Keratinocyte (primary cell): ENCODE data around the gene TRAF1. TPM values are rescaled to one million over a fixed set of nuclear protein-coding genes. Genes with fewer than 3 reads are reported as not detected.

Experiments used
- DNase-seq: peaks from one replicate; pipeline ENCODE4 v3.0.0-alpha.2; 2011; ENCODE audit warnings: low read depth, missing footprints, low spot score
- FAIRE-seq: peaks from 2 replicates; lab custom pipeline; 2011; peaks lifted over from hg19 to GRCh38; lab: Jason Lieb, UNC
- H2AFZ ChIP-seq: 2 replicates; pipeline ENCODE4 v1.6.0; 2012; ENCODE audit warnings: low read length, control low read depth, inconsistent platforms; ENCODE audit not compliant: control insufficient read depth
- H3K27ac ChIP-seq: 2 replicates; pipeline ENCODE4 v1.5.1; 2011; ENCODE audit warnings: low read length; ENCODE audit not compliant: control insufficient read depth, insufficient read depth
- H3K27me3 ChIP-seq: 3 replicates; pipeline ENCODE4 v1.6.0; 2011; ENCODE audit warnings: low read length; ENCODE audit not compliant: control insufficient read depth, insufficient read depth; ENCODE audit errors: extremely low read depth
- H3K36me3 ChIP-seq, 2 experiments: 2 replicates in 1 of 2; 3 replicates in 1 of 2; pipeline ENCODE4 v1.5.1; 2011; ENCODE audit warnings: low read length in 2 of 2, mild to moderate bottlenecking in 1 of 2; ENCODE audit not compliant: control insufficient read depth in 2 of 2, insufficient read depth in 2 of 2; ENCODE audit errors: extremely low read depth in 1 of 2
- H3K4me1 ChIP-seq: 3 replicates; pipeline ENCODE4 v1.5.1; 2011; ENCODE audit warnings: low read length; ENCODE audit not compliant: control insufficient read depth, insufficient read depth; ENCODE audit errors: extremely low read depth
- H3K4me2 ChIP-seq: 3 replicates; pipeline ENCODE4 v1.6.0; 2011; ENCODE audit warnings: low read depth, low read length; ENCODE audit not compliant: control insufficient read depth, insufficient read depth; ENCODE audit errors: extremely low read depth
- H3K4me3 ChIP-seq, 3 experiments: fragments of 200-600 bp in 1 of 3; sonication (generic) in 1 of 3; 2 replicates in 2 of 3; 3 replicates in 1 of 3; pipeline ENCODE4 v1.5.1; 2011 to 2016; ENCODE audit warnings: low read length in 3 of 3, mild to moderate bottlenecking in 3 of 3, control low read depth in 2 of 3, inconsistent platforms in 1 of 3, low read depth in 1 of 3, mixed read lengths in 1 of 3, mixed run types in 1 of 3, moderate library complexity in 1 of 3; ENCODE audit not compliant: control insufficient read depth in 2 of 3, insufficient read depth in 2 of 3; ENCODE audit errors: extremely low read depth in 1 of 3
- H3K79me2 ChIP-seq: 2 replicates; pipeline ENCODE4 v1.6.0; 2012; ENCODE audit warnings: low read length; ENCODE audit not compliant: control insufficient read depth, insufficient read depth
- H3K9ac ChIP-seq: 3 replicates; pipeline ENCODE4 v1.6.0; 2011; ENCODE audit warnings: low read length; ENCODE audit not compliant: control insufficient read depth, insufficient read depth; ENCODE audit errors: extremely low read depth
- H3K9me1 ChIP-seq: 3 replicates; pipeline ENCODE4 v1.6.0; 2011; ENCODE audit warnings: low read length; ENCODE audit not compliant: control insufficient read depth, insufficient read depth; ENCODE audit errors: extremely low read depth
- H3K9me3 ChIP-seq: 2 replicates; pipeline ENCODE4 v1.5.1; 2012; ENCODE audit warnings: low read depth, low read length; ENCODE audit not compliant: control insufficient read depth
- H4K20me1 ChIP-seq: 3 replicates; pipeline ENCODE4 v1.6.0; 2011; ENCODE audit warnings: low read length; ENCODE audit not compliant: control insufficient read depth, insufficient read depth; ENCODE audit errors: extremely low read depth
- EZH2 ChIP-seq: IDR thresholded peaks from one replicate; pipeline ENCODE4 v1.6.1; 2012; ENCODE audit warnings: inconsistent platforms, mild to moderate bottlenecking, low read length, moderate library complexity
- dilution Hi-C: fragments of 300-500 bp; cut with MboI; formaldehyde crosslinking; loops from one replicate; pipeline ENCODE4 v1.7.0; 2020; ENCODE audit warnings: low sequenced_read_pairs; ENCODE audit not compliant: extremely low pct_ligation_motif_present
- polyA plus RNA-seq, 5 experiments: library from polyadenylated mRNA; depleted of rRNA in 3 of 5; stranded (reverse) in 3 of 5; stranded (forward) in 1 of 5; unstranded in 1 of 5; fragments of >200 nt; gene quantifications; 1 replicate in 1 of 5; 2 replicates in 3 of 5; 3 replicates in 1 of 5; pipeline versions ENCODE4 v1.2.1 to v1.2.3, GENCODE V29; 2011 to 2012; ENCODE audit warnings: missing spikeins in 2 of 5, low read depth in 1 of 5, low replicate concordance in 1 of 5
- TF ChIP-seq, protein P1 (sequence below), 3 experiments: IDR thresholded peaks in 1 of 3; conservative IDR thresholded peaks in 1 of 3; optimal IDR thresholded peaks in 1 of 3; 2 replicates in 2 of 3; 3 replicates in 1 of 3; pipeline versions ENCODE3 to v1.5.1; 2011; ENCODE audit warnings: low read length in 3 of 3, mild to moderate bottlenecking in 3 of 3, moderate library complexity in 2 of 3, control low read depth in 1 of 3, inconsistent platforms in 1 of 3; ENCODE audit not compliant: insufficient read depth in 2 of 3; ENCODE audit errors: extremely low read depth in 1 of 3

The TRAF1 gene
- polyA plus RNA-seq, 1 donor (not counting 4 experiments of a cell fraction or from before 2014, with no cell fraction given): 1.2 TPM

DNA sequence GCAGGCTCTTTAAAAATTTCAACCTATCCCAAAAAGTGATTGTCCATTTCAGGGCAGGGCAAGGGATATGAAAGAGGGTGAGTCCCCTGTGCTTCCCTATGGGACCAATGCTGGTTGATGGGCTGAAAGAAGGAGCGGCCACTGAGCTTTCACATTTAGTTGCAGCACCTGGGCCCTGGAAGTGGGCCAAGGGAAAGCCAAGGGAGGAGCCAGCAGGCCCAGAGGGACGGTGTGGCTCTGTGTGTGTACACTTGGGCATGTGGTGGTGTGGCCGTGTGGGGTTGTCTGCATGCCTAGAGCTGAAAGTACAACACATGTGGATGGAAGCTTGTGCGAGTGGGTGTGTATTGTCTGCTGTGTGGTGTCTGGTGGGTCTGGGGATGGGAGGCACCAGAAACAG is 69.9 kb downstream of the TRAF1 start:
- DNase-seq (no peak), FAIRE-seq (no peak)
- H3K9me3 ChIP-seq: no peaks in the 10 kb centered on the region
- H3K4me3 ChIP-seq: no peak overlapping the region
- H4K20me1 ChIP-seq: no peaks in the 10 kb centered on the region
- H2AFZ ChIP-seq: no peak overlapping the region
- no peak overlapping the region for H3K4me2 ChIP-seq
- dilution Hi-C loops: no loop called here
- no peaks in the 10 kb centered on the region for H3K4me1 ChIP-seq
- H3K9me1 ChIP-seq: no peaks in the 10 kb centered on the region
- no peaks in the 10 kb centered on the region for H3K27me3 ChIP-seq
- H3K27ac ChIP-seq: no peak overlapping the region
- H3K9ac ChIP-seq: no peak overlapping the region
- H3K79me2 ChIP-seq: no peaks in the 10 kb centered on the region
- TF ChIP-seq, protein P1, sequence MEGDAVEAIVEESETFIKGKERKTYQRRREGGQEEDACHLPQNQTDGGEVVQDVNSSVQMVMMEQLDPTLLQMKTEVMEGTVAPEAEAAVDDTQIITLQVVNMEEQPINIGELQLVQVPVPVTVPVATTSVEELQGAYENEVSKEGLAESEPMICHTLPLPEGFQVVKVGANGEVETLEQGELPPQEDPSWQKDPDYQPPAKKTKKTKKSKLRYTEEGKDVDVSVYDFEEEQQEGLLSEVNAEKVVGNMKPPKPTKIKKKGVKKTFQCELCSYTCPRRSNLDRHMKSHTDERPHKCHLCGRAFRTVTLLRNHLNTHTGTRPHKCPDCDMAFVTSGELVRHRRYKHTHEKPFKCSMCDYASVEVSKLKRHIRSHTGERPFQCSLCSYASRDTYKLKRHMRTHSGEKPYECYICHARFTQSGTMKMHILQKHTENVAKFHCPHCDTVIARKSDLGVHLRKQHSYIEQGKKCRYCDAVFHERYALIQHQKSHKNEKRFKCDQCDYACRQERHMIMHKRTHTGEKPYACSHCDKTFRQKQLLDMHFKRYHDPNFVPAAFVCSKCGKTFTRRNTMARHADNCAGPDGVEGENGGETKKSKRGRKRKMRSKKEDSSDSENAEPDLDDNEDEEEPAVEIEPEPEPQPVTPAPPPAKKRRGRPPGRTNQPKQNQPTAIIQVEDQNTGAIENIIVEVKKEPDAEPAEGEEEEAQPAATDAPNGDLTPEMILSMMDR (optimal IDR thresholded peaks at IDR 0.05 in 1 of 3, IDR thresholded peaks at IDR 0.05 in 1 of 3, conservative IDR thresholded peaks at IDR 0.05 in 1 of 3; ENCODE audit: extremely low read depth in 1 of 3, insufficient read depth in 2 of 3, low read length in 3 of 3): no peak
- peaks cover 2 to 21% of the 10 kb centered on the region in 2 experiments for H3K36me3 ChIP-seq

DNA sequence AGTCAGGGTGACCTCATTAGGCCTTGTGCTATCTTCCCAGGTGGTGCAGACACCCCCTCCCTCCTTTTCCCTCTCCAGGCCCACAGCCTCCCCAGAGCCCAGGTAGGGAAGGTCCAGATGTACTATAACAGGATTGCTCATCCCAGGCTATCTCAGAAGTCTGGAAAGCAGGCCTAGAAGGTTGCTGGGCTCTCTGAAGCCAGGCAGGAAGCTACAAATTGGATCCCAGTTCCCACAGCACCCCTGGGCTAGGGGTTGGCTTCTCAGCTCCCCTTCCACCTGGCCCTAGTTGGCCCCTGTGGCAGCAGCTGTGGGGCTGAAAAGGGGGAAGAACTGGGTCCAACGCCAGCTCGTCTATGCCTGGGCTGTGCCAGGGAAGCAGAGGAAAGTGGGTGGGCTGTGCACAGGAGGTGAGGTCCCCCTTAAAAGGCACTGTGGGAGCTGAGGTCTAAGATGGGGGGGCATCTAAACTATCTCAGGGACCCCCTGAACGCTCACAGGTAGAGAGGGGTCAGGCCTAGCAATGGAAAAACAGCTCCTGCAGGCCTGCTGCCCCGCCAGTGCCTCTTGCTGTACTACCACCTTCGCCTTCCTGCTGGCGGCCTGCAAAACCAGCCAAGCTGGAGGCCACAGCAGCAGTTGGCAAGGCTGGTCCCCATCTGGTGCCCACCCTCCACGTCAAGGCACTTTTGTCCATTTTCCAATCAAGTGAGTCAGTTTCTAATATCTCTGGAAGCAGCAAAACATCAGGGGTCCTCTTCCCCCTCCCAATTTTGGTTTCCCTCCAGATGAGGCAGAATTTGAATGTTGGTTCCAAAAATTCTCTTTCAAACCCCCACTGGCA is 70.5 kb downstream of the TRAF1 start:
- Histone ChIP-seq H3K4me1 (no peaks in the 10 kb centered on the region), H3K9me1 (no peaks in the 10 kb centered on the region), H3K36me3 (peaks cover 2 to 19% of the 10 kb centered on the region in 2 experiments), H2AFZ (no peak overlapping the region), H3K9ac (no peak overlapping the region), H3K27ac (no peak overlapping the region), H3K4me3 (no peak overlapping the region), H3K4me2 (no peak overlapping the region), H3K27me3 (no peaks in the 10 kb centered on the region), H4K20me1 (no peaks in the 10 kb centered on the region), H3K79me2 (no peaks in the 10 kb centered on the region), H3K9me3 (no peaks in the 10 kb centered on the region)
- DNase-seq (no peak), FAIRE-seq (no peak)
- dilution Hi-C loops: no loop called here
- TF ChIP-seq, protein P1 (optimal IDR thresholded peaks at IDR 0.05 in 1 of 3, IDR thresholded peaks at IDR 0.05 in 1 of 3, conservative IDR thresholded peaks at IDR 0.05 in 1 of 3; ENCODE audit: extremely low read depth in 1 of 3, insufficient read depth in 2 of 3, low read length in 3 of 3): no peak
- TF ChIP-seq EZH2: no peak
